Panc1 (cell line): ENCODE results near the gene NR0B2.

Source experiments
- POLR2AphosphoS5 ChIP-seq: IDR thresholded peaks from 2 replicates; pipeline ENCODE4 v1.6.1; 2012; ENCODE audit warnings: mild to moderate bottlenecking, low read depth, low read length, moderate library complexity
- TF ChIP-seq, protein P1 (sequence below): fragments of 450-650 bp; IDR thresholded peaks from 2 replicates; pipeline ENCODE4 v1.5.1; 2017; ENCODE audit warnings: mild to moderate bottlenecking

DNA sequence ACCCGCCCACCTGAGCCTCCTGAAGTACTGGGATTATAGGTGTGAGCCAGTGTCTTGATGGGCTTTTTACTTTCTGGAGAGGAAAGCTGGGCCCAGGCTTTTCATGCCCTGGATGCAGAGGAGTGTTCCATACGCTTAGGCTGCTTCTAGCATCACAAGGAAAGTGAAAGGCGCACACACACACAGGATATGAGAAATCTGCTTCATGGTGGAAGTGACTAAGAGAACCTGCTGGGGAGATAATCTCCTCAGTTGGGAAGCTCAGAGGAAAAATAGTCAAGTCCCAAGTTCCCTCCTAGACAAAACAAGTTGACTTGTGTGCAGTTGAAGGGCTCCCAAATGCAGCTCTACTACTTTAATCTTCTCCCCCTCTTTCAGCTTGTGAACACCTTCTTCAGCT, 9.9 kb upstream of the NR0B2 start:
- TF ChIP-seq, protein P1, sequence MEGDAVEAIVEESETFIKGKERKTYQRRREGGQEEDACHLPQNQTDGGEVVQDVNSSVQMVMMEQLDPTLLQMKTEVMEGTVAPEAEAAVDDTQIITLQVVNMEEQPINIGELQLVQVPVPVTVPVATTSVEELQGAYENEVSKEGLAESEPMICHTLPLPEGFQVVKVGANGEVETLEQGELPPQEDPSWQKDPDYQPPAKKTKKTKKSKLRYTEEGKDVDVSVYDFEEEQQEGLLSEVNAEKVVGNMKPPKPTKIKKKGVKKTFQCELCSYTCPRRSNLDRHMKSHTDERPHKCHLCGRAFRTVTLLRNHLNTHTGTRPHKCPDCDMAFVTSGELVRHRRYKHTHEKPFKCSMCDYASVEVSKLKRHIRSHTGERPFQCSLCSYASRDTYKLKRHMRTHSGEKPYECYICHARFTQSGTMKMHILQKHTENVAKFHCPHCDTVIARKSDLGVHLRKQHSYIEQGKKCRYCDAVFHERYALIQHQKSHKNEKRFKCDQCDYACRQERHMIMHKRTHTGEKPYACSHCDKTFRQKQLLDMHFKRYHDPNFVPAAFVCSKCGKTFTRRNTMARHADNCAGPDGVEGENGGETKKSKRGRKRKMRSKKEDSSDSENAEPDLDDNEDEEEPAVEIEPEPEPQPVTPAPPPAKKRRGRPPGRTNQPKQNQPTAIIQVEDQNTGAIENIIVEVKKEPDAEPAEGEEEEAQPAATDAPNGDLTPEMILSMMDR: no peak
- no peak for TF ChIP-seq POLR2AphosphoS5
